ENCODE data around the gene MGAT5.

Gene MGAT5

GRCh38 chr2:134344954-134345697, 91.3 kb downstream of the MGAT5 start:
- no peak for DNase-seq

- DNase-seq, result no peak
Observed at GRCh38 chr2:134346141-134346540, 92.3 kb downstream of the MGAT5 start.

GRCh38 chr2:134347756-134348155, 93.9 kb downstream of the MGAT5 start:
- DNase-seq, result no peak

- no peak for DNase-seq
Observed at GRCh38 chr2:134348239-134348638, 94.4 kb downstream of the MGAT5 start.

GRCh38 chr2:134348760-134349159, 94.9 kb downstream of the MGAT5 start:
- no peak for DNase-seq

- DNase-seq, result no peak
Observed at GRCh38 chr2:134351016-134351415, 97.1 kb downstream of the MGAT5 start.

GRCh38 chr2:134351899-134352298, 98.0 kb downstream of the MGAT5 start:
- no peak for DNase-seq

GRCh38 chr2:134352844-134353243, 99.0 kb downstream of the MGAT5 start:
- DNase-seq, result no peak

GRCh38 chr2:134354611-134355010, 100.7 kb downstream of the MGAT5 start:
- DNase-seq, result no peak

GRCh38 chr2:134357814-134358213, 103.9 kb downstream of the MGAT5 start:
- DNase-seq, result no peak

GRCh38 chr2:134359367-134360081, 105.7 kb downstream of the MGAT5 start:
- no peak for DNase-seq

- DNase-seq, result no peak
Observed at GRCh38 chr2:134360745-134361487, 107.0 kb downstream of the MGAT5 start.

- DNase-seq, result no peak
Observed at GRCh38 chr2:134361648-134362047, 107.8 kb downstream of the MGAT5 start.

GRCh38 chr2:134362152-134362668, 108.3 kb downstream of the MGAT5 start:
- DNase-seq, result no peak

- DNase-seq, result no peak
Observed at GRCh38 chr2:134362740-134363139, 108.9 kb downstream of the MGAT5 start.

- DNase-seq, result peak; percentile 19
Observed at GRCh38 chr2:134365356-134365755, 111.5 kb downstream of the MGAT5 start.

GRCh38 chr2:134366359-134366758, 112.5 kb downstream of the MGAT5 start:
- DNase-seq, result no peak

- no peak for DNase-seq
Observed at GRCh38 chr2:134367213-134367612, 113.3 kb downstream of the MGAT5 start.

GRCh38 chr2:134368009-134368817, 114.3 kb downstream of the MGAT5 start:
- DNase-seq, result no peak

GRCh38 chr2:134369220-134369902, 115.5 kb downstream of the MGAT5 start:
- no peak for DNase-seq

- DNase-seq, result no peak
Observed at GRCh38 chr2:134370655-134371445, 117.0 kb downstream of the MGAT5 start.
